ENCODE data around the gene HAUS7.

GRCh38 chrX:153476666-153477363 is 6.4 kb upstream of the HAUS7 start:
- TF ChIP-seq, protein P1, sequence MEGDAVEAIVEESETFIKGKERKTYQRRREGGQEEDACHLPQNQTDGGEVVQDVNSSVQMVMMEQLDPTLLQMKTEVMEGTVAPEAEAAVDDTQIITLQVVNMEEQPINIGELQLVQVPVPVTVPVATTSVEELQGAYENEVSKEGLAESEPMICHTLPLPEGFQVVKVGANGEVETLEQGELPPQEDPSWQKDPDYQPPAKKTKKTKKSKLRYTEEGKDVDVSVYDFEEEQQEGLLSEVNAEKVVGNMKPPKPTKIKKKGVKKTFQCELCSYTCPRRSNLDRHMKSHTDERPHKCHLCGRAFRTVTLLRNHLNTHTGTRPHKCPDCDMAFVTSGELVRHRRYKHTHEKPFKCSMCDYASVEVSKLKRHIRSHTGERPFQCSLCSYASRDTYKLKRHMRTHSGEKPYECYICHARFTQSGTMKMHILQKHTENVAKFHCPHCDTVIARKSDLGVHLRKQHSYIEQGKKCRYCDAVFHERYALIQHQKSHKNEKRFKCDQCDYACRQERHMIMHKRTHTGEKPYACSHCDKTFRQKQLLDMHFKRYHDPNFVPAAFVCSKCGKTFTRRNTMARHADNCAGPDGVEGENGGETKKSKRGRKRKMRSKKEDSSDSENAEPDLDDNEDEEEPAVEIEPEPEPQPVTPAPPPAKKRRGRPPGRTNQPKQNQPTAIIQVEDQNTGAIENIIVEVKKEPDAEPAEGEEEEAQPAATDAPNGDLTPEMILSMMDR (IDR thresholded peaks at IDR 0.05; ENCODE audit: poor library complexity, severe bottlenecking) = no peak
- TF ChIP-seq POLR2AphosphoS5 (IDR thresholded peaks at IDR 0.05) (no peak), EZH2 (IDR thresholded peaks at IDR 0.05; ENCODE audit: borderline replicate concordance, insufficient read depth, low read length, poor library complexity, severe bottlenecking) (no peak), EP300 (conservative IDR thresholded peaks at IDR 0.05; ENCODE audit: poor library complexity, severe bottlenecking) (no peak), SMC3 (conservative IDR thresholded peaks at IDR 0.05; ENCODE audit: poor library complexity) (no peak)

Measured in neural cell (in vitro differentiated cells).